ENCODE data around the gene PLEKHG4.

DNA sequence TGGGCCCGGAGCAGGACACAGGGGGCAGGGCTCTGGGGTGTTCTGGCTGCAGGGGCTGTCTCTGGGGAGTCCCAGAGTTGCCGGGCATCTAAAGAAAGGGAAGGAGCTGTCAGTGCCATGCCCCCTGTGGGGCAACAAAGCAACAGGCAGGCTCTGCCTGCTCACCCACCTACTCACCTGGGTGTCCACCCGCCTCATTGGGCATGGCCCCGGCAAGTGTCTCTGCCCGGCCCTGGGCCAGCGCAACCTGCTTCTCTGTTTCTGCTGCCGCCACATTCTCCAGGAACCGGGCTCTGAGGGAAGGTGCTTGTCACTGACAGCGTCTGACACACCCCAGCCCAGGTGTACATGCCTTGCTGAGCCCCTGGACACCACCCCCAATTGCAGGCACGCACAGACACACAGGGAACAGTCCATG is 45.1 kb upstream of the PLEKHG4 start:
- TF ChIP-seq, protein P1, sequence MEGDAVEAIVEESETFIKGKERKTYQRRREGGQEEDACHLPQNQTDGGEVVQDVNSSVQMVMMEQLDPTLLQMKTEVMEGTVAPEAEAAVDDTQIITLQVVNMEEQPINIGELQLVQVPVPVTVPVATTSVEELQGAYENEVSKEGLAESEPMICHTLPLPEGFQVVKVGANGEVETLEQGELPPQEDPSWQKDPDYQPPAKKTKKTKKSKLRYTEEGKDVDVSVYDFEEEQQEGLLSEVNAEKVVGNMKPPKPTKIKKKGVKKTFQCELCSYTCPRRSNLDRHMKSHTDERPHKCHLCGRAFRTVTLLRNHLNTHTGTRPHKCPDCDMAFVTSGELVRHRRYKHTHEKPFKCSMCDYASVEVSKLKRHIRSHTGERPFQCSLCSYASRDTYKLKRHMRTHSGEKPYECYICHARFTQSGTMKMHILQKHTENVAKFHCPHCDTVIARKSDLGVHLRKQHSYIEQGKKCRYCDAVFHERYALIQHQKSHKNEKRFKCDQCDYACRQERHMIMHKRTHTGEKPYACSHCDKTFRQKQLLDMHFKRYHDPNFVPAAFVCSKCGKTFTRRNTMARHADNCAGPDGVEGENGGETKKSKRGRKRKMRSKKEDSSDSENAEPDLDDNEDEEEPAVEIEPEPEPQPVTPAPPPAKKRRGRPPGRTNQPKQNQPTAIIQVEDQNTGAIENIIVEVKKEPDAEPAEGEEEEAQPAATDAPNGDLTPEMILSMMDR (IDR thresholded peaks at IDR 0.05; ENCODE audit: poor library complexity, severe bottlenecking), result no peak
- TF ChIP-seq EP300 (conservative IDR thresholded peaks at IDR 0.05; ENCODE audit: poor library complexity, severe bottlenecking) (no peak), POLR2AphosphoS5 (IDR thresholded peaks at IDR 0.05) (no peak), EZH2 (IDR thresholded peaks at IDR 0.05; ENCODE audit: borderline replicate concordance, insufficient read depth, low read length, poor library complexity, severe bottlenecking) (no peak), RAD21 (conservative IDR thresholded peaks at IDR 0.05) (no peak), SMC3 (conservative IDR thresholded peaks at IDR 0.05; ENCODE audit: poor library complexity) (no peak), TAF1 (IDR thresholded peaks at IDR 0.05; ENCODE audit: low read depth) (no peak)
- TF ChIP-seq, protein P2, sequence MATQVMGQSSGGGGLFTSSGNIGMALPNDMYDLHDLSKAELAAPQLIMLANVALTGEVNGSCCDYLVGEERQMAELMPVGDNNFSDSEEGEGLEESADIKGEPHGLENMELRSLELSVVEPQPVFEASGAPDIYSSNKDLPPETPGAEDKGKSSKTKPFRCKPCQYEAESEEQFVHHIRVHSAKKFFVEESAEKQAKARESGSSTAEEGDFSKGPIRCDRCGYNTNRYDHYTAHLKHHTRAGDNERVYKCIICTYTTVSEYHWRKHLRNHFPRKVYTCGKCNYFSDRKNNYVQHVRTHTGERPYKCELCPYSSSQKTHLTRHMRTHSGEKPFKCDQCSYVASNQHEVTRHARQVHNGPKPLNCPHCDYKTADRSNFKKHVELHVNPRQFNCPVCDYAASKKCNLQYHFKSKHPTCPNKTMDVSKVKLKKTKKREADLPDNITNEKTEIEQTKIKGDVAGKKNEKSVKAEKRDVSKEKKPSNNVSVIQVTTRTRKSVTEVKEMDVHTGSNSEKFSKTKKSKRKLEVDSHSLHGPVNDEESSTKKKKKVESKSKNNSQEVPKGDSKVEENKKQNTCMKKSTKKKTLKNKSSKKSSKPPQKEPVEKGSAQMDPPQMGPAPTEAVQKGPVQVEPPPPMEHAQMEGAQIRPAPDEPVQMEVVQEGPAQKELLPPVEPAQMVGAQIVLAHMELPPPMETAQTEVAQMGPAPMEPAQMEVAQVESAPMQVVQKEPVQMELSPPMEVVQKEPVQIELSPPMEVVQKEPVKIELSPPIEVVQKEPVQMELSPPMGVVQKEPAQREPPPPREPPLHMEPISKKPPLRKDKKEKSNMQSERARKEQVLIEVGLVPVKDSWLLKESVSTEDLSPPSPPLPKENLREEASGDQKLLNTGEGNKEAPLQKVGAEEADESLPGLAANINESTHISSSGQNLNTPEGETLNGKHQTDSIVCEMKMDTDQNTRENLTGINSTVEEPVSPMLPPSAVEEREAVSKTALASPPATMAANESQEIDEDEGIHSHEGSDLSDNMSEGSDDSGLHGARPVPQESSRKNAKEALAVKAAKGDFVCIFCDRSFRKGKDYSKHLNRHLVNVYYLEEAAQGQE (IDR thresholded peaks at IDR 0.05; ENCODE audit: borderline replicate concordance), result no peak
